ENCODE measurements around the gene PSMA8.

DNA sequence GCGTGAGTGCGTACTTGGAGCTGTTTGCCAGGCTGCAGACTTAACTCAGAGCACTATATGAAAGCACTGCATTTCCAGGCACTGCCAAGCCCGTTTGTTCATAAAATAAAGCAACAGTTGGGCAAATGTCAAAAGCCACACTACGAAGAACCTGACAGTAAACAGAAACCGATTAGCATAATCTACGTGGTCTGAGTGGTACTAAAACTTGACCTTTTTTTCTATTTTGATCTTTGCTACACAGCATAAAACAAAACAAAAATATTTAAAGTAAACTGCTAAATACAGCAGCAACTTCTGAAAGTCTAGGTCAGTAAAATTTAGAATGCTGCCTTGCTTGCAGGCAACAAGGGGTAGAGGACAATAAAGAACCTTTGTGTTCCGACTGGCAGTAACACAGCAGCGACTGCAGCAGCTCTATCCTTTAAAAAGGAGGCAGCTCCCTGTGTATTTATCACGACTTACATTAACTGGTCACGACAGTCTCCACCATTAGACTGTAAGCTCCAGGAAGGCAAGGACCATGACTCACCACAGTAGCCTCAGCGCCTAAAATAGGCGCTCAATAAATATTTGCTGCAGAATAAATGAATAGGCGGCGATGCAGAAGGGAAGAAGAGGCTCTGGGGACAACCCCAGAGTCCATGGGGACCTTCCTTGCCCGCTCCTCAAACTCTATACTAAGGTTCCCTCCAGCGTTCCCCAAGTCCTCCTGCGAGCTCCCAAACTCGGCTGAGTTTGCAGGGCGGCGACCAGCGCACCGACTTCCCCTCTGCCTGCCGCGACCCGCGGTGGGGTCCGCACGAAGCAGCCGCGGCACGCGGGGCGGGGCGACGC lies 44.2 kb upstream of the PSMA8 start:
- TF ChIP-seq, protein P1, sequence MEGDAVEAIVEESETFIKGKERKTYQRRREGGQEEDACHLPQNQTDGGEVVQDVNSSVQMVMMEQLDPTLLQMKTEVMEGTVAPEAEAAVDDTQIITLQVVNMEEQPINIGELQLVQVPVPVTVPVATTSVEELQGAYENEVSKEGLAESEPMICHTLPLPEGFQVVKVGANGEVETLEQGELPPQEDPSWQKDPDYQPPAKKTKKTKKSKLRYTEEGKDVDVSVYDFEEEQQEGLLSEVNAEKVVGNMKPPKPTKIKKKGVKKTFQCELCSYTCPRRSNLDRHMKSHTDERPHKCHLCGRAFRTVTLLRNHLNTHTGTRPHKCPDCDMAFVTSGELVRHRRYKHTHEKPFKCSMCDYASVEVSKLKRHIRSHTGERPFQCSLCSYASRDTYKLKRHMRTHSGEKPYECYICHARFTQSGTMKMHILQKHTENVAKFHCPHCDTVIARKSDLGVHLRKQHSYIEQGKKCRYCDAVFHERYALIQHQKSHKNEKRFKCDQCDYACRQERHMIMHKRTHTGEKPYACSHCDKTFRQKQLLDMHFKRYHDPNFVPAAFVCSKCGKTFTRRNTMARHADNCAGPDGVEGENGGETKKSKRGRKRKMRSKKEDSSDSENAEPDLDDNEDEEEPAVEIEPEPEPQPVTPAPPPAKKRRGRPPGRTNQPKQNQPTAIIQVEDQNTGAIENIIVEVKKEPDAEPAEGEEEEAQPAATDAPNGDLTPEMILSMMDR (conservative IDR thresholded peaks at IDR 0.05 in 1 of 2, IDR thresholded peaks at IDR 0.05 in 1 of 2; ENCODE audit: extremely low read depth in 1 of 2, insufficient read depth in 1 of 2, low read depth in 1 of 2, low read length in 2 of 2) = no peak
- no peak for TF ChIP-seq EZH2 (IDR thresholded peaks at IDR 0.05; ENCODE audit: borderline replicate concordance, low read length)
